HFFc6 (cell line): ENCODE data around the gene OPALIN. TPM values are rescaled to one million over a fixed set of nuclear protein-coding genes. Genes with fewer than 3 reads are reported as not detected.
"Not testable (repeated sequence)": the region's sequence is repeated elsewhere in the genome, so short reads cannot be mapped to it uniquely, and the experiment has no call there.

Experiments
- DNase-seq: peaks from one replicate; pipeline ENCODE4 v3.0.0-alpha.2; 2018
- H3K27ac Mint-ChIP-seq: 2 replicates; pipeline ENCODE4 v1.8.0; 2020; ENCODE audit warnings: mild to moderate bottlenecking, mixed read lengths
- H3K27me3 Mint-ChIP-seq: 2 replicates; pipeline ENCODE4 v1.8.0; 2021; ENCODE audit warnings: mild to moderate bottlenecking, moderate library complexity, mixed read lengths; ENCODE audit not compliant: insufficient read depth
- H3K36me3 Mint-ChIP-seq: 2 replicates; pipeline ENCODE4 v1.8.0; 2021; ENCODE audit warnings: low read depth, mixed read lengths
- H3K4me1 Mint-ChIP-seq: 2 replicates; pipeline ENCODE4 v1.8.0; 2020; ENCODE audit warnings: low read depth, mixed read lengths
- H3K4me3 Mint-ChIP-seq: 2 replicates; pipeline ENCODE4 v1.8.0; 2020; ENCODE audit warnings: mild to moderate bottlenecking, moderate library complexity, mixed read lengths
- H3K9me3 Mint-ChIP-seq: 2 replicates; pipeline ENCODE4 v1.8.0; 2020; ENCODE audit warnings: mild to moderate bottlenecking, mixed read lengths
- CTCF ChIP-seq: fragments of 200-600 bp; sonication (generic); IDR thresholded peaks from 2 replicates; pipeline ENCODE4 v1.5.0; 2021; ENCODE audit warnings: antibody characterized with exemption, mild to moderate bottlenecking
- total RNA-seq, 6 experiments: library from RNA; stranded (reverse); fragmentation: NEBNext Ultra II Directional; extraction: Animal tissue kit (Norgen Biotek cat#: 25700); gene quantifications; 2 replicates in 1 of 6; 3 replicates in 5 of 6; pipeline ENCODE4 v1.2.3, GENCODE V29; 2021

OPALIN gene
- total RNA-seq, 6 experiments from 2014 or later: not detected

DNA sequence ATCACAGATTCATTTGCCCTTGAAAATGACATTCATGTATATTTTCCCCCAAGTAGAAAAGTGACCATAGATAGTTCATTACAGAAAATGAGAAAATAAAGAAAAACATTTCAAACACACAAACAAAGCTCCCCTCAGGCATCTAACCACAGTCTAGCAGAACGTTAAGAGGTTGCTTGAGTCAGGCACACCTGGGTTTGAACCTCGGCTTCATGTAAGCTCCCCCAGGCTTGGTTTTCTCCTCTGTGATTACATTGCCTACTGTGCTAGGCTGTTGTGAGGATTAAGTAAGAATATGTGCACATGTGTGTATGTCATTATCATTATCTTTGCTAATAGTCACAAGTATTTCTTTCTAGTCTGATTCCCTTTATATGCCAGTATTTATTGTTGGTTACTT lies 45.5 kb downstream of the OPALIN start:
- Mint-ChIP-seq H3K4me3 (no peak overlapping the region), H3K9me3 (no peaks in the 10 kb centered on the region), H3K27ac (no peak overlapping the region), H3K36me3 (no peaks in the 10 kb centered on the region), H3K27me3 (peaks cover 8% of the 10 kb centered on the region), H3K4me1 (no peaks in the 10 kb centered on the region)
- TF ChIP-seq CTCF: no peak
- no peak for DNase-seq

DNA sequence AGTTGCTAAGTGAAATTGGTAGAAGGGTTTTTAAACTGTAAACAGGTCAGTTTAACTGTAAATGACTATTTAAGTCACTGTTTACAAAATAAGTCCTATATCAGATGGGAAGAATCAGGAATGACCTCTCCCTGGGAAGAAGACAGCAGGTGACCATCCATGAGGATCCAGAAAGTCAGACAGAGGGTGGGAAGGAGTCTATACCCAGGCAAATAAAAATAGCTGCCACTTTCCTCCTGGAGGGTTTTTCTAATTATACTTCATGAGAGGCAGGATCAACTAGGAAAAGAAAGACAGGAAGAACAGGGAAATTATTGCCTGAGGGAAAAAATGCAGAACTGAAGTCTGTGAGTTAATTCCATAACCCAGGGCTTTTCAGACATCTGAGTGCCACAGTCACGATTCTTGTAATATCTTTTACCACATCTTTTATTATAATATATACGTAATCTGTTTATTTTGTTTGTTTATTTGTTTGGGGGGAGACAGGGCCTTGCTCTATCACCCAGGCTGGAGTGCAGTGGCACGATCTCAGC lies 47.6 kb downstream of the OPALIN start:
- Mint-ChIP-seq H3K27ac (no peak overlapping the region), H3K27me3 (peaks cover 8% of the 10 kb centered on the region), H3K9me3 (no peaks in the 10 kb centered on the region), H3K36me3 (no peaks in the 10 kb centered on the region), H3K4me3 (no peak overlapping the region), H3K4me1 (no peaks in the 10 kb centered on the region)
- no peak for DNase-seq
- TF ChIP-seq CTCF: no peak

DNA sequence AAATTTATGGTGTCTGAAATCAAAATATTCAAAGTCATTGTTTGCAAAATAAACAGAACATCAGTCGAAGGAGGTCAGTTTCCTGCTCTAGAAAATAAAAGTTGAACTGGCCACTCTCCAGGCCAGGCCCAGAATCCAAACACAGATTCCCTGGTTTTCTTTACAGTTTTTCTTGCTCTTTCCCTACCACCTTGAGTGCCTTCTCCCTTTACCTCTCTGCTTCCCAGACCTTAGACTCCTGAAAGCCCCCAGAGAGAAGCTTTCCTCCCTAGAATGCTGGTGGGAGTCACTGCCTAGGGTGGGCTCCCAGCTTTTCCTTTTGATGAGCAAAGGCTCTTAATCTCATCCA lies 48.5 kb downstream of the OPALIN start:
- Mint-ChIP-seq H3K27ac (no peak overlapping the region), H3K4me1 (no peaks in the 10 kb centered on the region), H3K4me3 (no peak overlapping the region), H3K9me3 (no peaks in the 10 kb centered on the region), H3K27me3 (peaks cover 9% of the 10 kb centered on the region), H3K36me3 (no peaks in the 10 kb centered on the region)
- TF ChIP-seq CTCF: no peak
- no peak for DNase-seq

- Mint-ChIP-seq H3K27ac (no peak overlapping the region), H3K4me1 (no peaks in the 10 kb centered on the region), H3K9me3 (no peaks in the 10 kb centered on the region), H3K27me3 (peaks cover 9% of the 10 kb centered on the region), H3K4me3 (no peak overlapping the region), H3K36me3 (no peaks in the 10 kb centered on the region)
- no peak for TF ChIP-seq CTCF
- no peak for DNase-seq
Observed at GRCh38 chr10:96309628-96310320, 49.0 kb downstream of the OPALIN start.

GRCh38 chr10:96308854-96309253 lies 49.9 kb downstream of the OPALIN start:
- not testable (repeated sequence) for H3K4me3 Mint-ChIP-seq

GRCh38 chr10:96306516-96306915 lies 52.3 kb downstream of the OPALIN start:
- DNase-seq: no peak
- H3K27ac Mint-ChIP-seq: no peak overlapping the region
- H3K4me1 Mint-ChIP-seq: no peaks in the 10 kb centered on the region
- no peak overlapping the region for H3K4me3 Mint-ChIP-seq
- peaks cover 5% of the 10 kb centered on the region for H3K27me3 Mint-ChIP-seq
- H3K36me3 Mint-ChIP-seq: no peaks in the 10 kb centered on the region
- no peaks in the 10 kb centered on the region for H3K9me3 Mint-ChIP-seq
- TF ChIP-seq CTCF: no peak

More at GRCh38 chr10:96308854-96309253, 49.9 kb downstream of the OPALIN start:
- DNase-seq, H3K27ac Mint-ChIP-seq, H3K27me3 Mint-ChIP-seq, H3K9me3 Mint-ChIP-seq, H3K4me1 Mint-ChIP-seq, H3K36me3 Mint-ChIP-seq: not testable (repeated sequence)
